Stimulated activated CD4-positive, alpha-beta T cell treated with anti-CD3 and anti-CD28 coated beads, Interleukin-12 subunit alpha, Interleukin-12 subunit beta, amount 100 ng/mL, for 48 hours (primary cell): ENCODE data around the gene DAGLB.

Experiments
- DNase-seq, 3 donors: peaks; one replicate each; pipeline ENCODE4 v3.0.0-alpha.2; 2020; ENCODE audit warnings: low read depth in 2 of 3, low spot score in 1 of 3

The DAGLB gene

DNA sequence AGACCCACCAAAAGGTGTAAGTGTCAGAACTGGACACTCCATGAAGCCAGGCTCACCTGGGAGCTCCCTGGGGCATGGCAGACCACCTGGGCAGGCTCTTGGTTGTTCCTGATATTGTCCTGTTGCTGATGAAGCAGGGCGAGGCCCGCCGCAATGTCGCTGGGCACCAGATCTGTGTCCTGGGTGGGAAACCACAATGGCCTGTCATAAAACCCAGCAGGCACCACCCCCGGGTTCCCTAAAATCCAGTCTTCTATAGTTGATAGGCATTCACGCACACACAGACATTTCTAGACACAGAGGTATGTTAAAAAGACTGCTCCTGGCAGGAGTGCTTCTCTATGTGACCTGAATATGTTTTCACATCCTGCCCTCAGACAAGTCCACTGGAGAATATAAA is 15.0 kb downstream of the DAGLB start:
- no peak for DNase-seq

GRCh38 chr7:6430974-6431373 is 16.8 kb downstream of the DAGLB start:
- no peak for DNase-seq

DNA sequence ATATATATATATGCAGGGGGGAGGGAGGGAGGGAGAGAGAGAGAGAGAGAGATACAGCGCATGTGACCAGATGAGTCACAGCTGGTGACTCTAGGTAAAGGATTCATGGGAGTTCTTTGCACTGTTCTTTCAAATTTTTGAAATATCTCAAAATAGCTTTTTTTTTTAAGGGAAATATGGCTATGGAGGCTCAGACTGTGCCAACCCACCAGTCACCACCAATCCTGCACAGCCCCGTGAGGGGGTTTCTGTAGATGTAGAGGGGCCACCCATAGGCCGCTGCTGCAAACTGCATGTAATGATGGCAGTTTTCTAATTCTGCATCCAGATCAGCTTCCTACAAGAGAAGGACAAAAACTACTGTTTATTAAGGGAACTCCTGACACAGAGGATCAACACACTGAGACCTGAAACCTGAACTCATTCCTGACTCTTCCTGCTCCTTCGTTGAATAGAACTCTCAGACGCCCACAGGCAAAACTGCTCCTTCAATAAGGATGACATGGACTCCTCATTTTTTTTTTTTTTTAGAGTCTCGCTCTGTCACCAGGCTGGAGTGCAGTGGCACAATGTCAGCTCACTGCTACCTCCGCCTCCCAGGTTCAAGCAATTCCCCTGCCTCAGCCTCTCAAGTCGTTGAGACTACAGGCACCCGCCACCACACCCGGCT is 17.3 kb downstream of the DAGLB start:
- DNase-seq = no peak

GRCh38 chr7:6425948-6426347 is 21.8 kb downstream of the DAGLB start:
- DNase-seq = no peak

GRCh38 chr7:6423942-6424701 is 23.6 kb downstream of the DAGLB start:
- DNase-seq = no peak

DNA sequence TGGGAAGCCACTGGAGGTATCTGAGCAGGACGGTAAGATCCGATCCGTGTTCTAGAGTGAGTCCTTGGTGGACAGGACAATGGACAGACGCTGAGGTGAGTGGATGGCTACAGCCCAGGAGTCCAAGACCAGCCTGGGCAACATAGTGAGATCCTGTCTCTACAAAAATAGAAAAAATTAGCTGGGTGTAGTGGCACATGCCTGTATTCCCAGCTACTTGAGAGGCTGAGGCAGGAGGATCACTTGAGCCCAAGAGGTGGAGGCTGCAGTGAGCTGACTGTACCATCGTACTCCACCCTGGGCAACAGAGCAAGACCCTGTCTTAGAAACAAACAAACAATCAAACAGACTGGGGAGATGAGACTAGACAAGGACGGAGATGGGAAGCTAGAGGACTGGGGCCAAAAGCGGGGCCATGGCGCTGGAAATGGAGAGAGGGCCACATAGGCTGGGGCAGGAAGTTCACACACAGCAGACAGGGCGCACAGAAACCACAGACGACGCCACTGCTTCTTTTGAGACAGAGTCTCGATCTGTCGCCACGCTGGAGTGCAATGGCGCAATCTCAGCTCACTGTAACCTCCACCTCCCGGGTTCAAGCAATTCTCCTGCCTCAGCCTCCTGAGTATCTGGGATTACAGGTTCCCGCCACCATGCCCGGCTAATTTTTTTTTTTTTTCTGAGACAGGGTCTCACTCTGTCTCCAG is 24.7 kb downstream of the DAGLB start:
- DNase-seq = no peak

GRCh38 chr7:6422095-6422494 is 25.7 kb downstream of the DAGLB start:
- no peak for DNase-seq

- DNase-seq = no peak
Observed at GRCh38 chr7:6420680-6421079, 27.1 kb downstream of the DAGLB start.

DNA sequence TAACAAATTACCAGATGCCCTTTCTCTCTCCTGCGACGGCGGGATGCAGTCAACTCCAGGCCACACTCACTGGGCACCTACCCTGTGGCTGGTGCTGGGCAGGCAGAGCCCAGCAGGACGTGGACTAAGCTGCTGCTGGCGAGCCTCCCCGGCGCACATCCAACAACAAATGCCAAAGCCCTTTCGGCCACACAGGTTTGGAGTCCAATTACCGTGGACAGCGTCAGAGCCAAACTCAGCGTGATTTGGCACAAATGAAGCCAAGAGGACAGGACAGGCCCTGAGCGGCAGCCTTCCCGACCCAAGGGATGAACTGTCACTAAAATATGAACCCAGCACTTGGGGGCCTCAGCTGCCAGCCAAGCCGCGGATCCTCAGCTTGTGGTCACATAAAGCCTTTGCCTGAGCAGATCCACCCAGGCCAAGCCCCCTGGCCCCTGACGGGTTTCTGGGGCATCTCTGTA is 28.4 kb downstream of the DAGLB start:
- DNase-seq = no peak

DNA sequence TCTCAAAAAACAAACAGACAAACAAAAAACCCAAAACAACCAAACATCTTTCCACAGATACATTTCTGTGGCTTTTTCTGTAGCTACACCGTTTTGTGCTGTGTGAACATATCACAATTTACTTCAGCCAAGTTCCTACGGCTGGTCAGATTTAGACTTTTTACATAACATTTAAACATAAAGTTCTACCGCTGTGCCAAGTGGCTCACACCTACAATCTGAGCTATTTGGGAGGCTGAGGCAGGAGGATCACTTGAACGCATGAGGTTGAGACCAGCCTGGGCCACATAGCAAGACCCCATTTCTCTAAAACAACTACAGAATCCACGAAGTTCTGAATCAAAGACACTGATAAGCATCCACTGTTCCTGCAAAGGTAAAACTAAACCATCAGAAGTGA is 30.3 kb downstream of the DAGLB start:
- no peak for DNase-seq

- no peak for DNase-seq
Observed at GRCh38 chr7:6416516-6417145, 31.1 kb downstream of the DAGLB start.

DNA sequence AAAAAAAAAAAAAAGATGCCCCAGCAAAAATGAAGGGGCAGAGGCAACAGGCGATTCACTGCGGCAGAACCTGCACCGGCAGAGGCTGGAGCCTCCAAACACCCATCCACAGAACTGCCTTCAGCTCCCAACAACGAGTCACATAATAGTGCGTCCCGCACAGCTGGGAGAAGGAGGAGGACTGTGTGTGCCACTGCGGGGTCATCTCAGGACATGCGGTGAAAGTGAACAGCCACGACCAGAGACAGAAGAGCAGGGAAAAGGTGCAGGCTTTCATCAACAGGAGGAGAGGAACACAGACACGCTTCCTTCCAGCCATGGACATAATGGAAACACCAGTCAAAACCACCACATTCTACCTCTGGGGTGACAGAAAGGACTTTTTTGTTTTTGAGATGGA is 34.1 kb downstream of the DAGLB start:
- no peak for DNase-seq

DNA sequence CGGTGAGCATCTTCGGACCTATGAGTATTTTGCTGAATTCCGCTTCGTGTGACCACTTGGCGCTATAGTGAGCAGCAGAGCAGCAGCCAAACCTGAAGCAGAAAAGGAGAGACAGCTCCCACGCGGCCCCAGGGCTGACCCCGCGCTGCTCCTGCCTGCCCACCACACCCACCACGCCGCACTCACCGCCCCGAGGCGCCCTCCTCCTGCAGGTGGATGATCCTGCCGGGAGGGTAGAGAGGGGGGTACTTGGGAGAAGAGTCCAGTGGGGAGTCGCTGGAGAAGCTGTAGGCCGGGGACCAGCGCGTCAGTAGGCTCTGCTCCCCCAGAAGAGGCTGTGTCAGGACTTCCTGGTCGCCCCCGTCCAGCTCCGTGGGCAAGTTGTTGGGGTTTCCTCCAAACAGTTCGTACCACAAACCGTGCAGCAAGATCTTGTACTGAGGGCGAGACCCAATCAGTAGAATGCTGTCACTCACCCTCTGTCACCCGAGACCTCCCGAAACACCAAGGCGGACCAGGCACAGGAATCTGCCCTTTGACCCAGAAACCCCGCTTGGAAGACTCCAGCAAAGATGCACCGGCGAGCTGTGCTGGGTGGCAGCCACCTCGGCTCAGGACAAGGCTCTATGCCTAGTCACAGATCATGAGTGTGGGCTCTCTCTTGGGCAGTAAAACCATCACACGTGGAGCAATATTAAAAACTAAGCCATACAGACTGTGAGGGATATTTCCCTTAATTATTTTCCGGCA is 37.6 kb downstream of the DAGLB start:
- no peak for DNase-seq

DNA sequence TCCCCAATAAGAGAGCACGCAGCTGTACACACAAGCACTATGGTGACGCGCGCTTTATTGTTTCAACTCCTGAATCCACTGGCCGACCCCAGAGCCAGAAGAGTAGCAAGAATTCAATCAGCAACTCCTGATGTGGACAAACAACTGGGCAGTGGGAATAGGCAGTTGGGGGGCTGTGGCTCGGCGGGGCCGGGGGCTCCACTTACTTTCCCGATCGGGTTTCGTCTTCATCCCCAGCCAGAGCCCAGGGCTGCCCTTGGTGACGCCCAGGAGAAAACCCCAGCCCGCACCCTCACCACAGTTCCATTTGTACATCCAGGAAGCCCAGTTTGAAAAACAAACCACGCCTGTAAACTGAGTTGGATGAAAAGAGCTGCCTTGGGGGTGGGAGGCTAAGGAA is 38.7 kb downstream of the DAGLB start:
- no peak for DNase-seq

DNA sequence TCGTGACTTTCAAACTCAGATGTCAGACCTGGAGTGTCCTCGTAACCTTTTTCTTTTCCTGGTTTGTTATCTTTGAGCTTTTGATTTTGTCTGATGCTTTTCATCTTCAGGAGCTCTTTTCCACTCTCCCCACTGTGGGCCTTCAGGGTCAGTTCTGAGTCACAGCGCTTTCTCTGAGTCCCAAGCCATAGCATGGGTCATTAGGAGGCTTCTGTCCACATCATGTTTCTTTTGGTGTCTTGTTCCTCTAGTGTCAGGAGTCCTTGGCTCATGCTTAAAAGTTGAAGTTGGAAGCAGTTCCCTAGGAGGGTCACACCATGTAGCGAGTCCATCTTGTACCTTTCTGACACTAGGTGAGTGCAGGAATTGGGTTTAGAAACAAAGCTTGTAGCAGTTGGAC is 40.3 kb downstream of the DAGLB start:
- no peak for DNase-seq

DNA sequence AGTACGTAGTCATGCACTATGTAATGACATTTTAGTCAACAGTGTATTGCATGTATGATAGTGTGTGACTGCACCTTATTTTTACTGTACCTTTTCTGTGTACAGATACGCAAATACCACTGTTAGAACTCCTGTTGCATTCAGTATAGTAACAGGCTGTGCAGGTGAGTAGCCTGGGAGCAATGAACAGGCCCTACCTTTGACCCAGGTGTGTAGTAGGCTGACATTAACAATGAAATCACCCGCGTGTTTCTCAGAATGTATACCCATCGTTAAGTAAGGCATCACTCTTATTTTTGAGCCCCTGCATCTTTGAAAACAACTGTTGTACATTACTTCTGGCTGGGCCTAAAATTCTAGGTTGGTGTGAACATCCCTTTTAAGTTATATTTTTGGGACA is 41.6 kb downstream of the DAGLB start:
- DNase-seq = no peak

- DNase-seq = no peak
Observed at GRCh38 chr7:6403907-6404306, 43.8 kb downstream of the DAGLB start.

DNA sequence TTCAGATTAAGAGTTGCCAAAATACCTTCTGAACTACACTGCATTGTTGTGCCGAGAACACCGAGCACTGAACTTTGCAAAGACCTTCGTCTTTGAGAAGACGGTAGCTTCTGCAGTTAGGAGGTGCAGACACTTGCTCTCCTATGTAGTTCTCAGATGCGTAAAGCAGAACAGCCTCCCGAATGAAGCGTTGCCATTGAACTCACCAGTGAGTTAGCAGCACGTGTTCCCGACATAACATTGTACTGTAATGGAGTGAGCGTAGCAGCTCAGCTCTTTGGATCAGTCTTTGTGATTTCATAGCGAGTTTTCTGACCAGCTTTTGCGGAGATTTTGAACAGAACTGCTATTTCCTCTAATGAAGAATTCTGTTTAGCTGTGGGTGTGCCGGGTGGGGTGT is 45.0 kb downstream of the DAGLB start:
- DNase-seq = no peak

GRCh38 chr7:6402041-6402440 is 45.7 kb downstream of the DAGLB start:
- no peak for DNase-seq

DNA sequence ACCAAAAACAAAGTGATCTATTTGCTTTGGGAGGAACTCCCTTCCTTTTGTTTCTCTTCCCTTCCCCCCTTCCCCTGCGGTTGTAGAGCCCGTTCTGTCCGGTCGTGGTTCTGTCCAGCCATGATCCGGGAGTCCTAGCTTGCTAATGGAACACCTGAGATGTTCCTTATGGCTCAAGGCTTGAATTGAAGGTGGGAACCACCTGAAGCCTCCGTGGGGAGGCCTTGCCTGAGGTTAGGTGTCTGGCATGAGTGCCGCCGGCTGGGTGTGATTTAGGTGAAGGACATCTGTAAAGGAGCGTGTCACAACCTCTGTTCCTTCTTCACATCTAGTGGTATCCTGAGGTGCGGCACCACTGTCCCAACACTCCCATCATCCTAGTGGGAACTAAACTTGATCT is 46.2 kb downstream of the DAGLB start:
- no peak for DNase-seq
